Chondrocyte (in vitro differentiated cells): Measurements from ENCODE around the gene RHBDF1. TPM values are rescaled to one million over a fixed set of nuclear protein-coding genes. Genes with fewer than 3 reads are reported as not detected.

ENCODE experiments used
- DNase-seq: peaks from one replicate; pipeline ENCODE4 v3.0.0; 2021; ENCODE audit warnings: mixed read lengths, low spot score
- H3K27ac Mint-ChIP-seq: one replicate; pipeline ENCODE4 v1.8.0; 2021; ENCODE audit warnings: mild to moderate bottlenecking, moderate library complexity, mixed read lengths; ENCODE audit not compliant: unreplicated experiment
- H3K27me3 Mint-ChIP-seq: 2 replicates; pipeline ENCODE4 v1.8.0; 2021; ENCODE audit warnings: low read depth, mixed read lengths
- H3K36me3 Mint-ChIP-seq: 2 replicates; pipeline ENCODE4 v1.8.0; 2021; ENCODE audit warnings: low read depth, mixed read lengths
- H3K4me1 Mint-ChIP-seq: 2 replicates; pipeline ENCODE4 v1.8.0; 2021; ENCODE audit warnings: low read depth, mild to moderate bottlenecking, mixed read lengths
- H3K4me3 Mint-ChIP-seq: one replicate; pipeline ENCODE4 v1.8.0; 2021; ENCODE audit warnings: mild to moderate bottlenecking, moderate library complexity, mixed read lengths; ENCODE audit not compliant: unreplicated experiment
- H3K9me3 Mint-ChIP-seq: 2 replicates; pipeline ENCODE4 v1.8.0; 2021; ENCODE audit warnings: low read depth, mixed read lengths
- total RNA-seq: library from RNA; stranded (reverse); gene quantifications from 3 replicates; pipeline ENCODE4 v1.2.1, GENCODE V29; 2021
- TF ChIP-seq, protein P1 (sequence below): fragments of 200-600 bp; sonication (generic); IDR thresholded peaks from 2 replicates; pipeline ENCODE4 v1.5.0; 2021; ENCODE audit warnings: antibody characterized with exemption, mild to moderate bottlenecking, moderate library complexity

The RHBDF1 gene
- total RNA-seq, 1 donor from 2014 or later = 55.5 TPM

DNA sequence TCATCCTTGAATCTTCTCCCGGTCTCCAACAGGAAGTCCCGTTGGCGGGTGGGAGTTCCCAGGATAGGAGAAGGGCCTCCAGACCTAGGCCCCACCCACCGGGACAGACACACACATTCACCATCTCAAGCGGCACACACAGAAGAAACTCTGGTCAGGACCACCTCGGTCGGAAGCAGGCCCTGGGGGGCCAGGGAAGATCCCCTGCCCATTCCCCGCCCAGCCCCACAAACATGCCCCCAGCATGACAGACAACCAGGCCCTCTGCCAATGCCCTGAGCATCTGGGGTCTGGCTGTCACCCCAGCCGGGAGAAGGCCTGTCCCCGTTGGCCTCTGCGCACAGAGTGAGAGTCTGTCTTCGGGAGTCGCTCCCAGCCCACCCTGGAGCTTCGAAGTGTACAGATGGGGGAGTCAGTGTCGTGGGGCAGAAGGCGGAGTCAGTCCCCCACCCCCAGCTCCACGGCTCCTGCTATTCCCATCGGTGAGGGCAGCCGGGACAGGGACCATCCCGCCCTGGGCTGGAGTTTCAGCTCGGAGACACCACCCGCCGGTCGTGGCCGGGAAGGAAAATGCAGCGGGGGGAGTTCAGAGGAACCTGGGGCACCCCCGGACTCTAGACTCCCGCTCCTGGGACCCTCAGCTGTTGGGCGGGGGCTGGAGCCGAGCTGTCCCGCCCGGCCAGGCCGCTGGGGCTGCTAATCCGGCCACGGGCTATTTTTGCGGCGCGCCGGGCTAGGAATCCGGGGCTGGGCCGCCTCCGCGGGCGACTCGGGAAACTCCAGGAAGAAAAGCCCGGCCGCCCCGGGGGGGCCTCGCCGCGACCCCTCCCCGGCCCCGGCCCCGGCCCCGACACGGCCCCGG lies 660 bp downstream of the RHBDF1 start:
- no peaks in the 10 kb centered on the region for H3K9me3 Mint-ChIP-seq
- TF ChIP-seq, protein P1, sequence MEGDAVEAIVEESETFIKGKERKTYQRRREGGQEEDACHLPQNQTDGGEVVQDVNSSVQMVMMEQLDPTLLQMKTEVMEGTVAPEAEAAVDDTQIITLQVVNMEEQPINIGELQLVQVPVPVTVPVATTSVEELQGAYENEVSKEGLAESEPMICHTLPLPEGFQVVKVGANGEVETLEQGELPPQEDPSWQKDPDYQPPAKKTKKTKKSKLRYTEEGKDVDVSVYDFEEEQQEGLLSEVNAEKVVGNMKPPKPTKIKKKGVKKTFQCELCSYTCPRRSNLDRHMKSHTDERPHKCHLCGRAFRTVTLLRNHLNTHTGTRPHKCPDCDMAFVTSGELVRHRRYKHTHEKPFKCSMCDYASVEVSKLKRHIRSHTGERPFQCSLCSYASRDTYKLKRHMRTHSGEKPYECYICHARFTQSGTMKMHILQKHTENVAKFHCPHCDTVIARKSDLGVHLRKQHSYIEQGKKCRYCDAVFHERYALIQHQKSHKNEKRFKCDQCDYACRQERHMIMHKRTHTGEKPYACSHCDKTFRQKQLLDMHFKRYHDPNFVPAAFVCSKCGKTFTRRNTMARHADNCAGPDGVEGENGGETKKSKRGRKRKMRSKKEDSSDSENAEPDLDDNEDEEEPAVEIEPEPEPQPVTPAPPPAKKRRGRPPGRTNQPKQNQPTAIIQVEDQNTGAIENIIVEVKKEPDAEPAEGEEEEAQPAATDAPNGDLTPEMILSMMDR = peak; percentile 45
- H3K27ac Mint-ChIP-seq = peak overlapping the region; percentile 90
- H3K27me3 Mint-ChIP-seq = no peaks in the 10 kb centered on the region
- peaks cover 75% of the 10 kb centered on the region for H3K4me1 Mint-ChIP-seq
- peak overlapping the region; percentile 87 for H3K4me3 Mint-ChIP-seq
- no peaks in the 10 kb centered on the region for H3K36me3 Mint-ChIP-seq
- DNase-seq = no peak

DNA sequence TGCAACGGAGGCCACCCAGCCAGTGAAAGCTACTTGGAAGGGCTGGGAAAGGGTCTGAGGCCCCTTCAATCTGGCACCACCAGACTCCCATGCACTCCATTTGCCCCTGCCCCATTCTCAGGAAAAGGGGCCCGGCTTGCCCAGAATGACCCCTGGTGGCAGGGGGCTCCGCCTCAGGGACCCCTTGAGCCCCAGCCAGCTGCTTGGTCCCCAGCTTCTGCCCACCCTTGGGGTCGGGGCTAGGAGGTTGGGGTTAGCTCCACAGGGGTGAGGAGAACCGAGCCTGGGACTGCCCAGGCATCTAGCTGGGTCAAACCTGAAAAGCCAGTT lies 1.3 kb downstream of the RHBDF1 start:
- Mint-ChIP-seq H3K27ac (peak overlapping the region; percentile 90), H3K36me3 (no peaks in the 10 kb centered on the region), H3K4me1 (peaks cover 70% of the 10 kb centered on the region), H3K9me3 (no peaks in the 10 kb centered on the region), H3K4me3 (peak overlapping the region; percentile 87), H3K27me3 (no peaks in the 10 kb centered on the region)
- no peak for DNase-seq
- TF ChIP-seq, protein P1 = no peak

DNA sequence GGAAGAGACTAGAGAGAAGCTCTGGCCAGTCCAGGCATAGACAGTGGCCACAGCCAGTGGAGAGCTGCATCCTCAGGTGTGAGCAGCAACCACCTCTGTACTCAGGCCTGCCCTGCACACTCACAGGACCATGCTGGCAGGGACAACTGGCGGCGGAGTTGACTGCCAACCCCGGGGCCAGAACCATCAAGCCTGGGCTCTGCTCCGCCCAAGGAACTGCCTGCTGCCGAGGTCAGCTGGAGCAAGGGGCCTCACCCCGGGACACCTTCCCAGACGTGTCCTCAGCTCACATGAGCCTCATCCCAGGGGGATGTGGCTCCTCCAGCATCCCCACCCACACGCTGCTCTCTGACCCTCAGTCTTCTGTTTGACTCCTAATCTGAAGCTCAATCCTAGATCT lies 3.2 kb downstream of the RHBDF1 start:
- DNase-seq = no peak
- Mint-ChIP-seq H3K36me3 (peaks cover 2% of the 10 kb centered on the region), H3K27ac (peak overlapping the region; percentile 71), H3K4me1 (peaks cover 58% of the 10 kb centered on the region), H3K27me3 (no peaks in the 10 kb centered on the region), H3K9me3 (no peaks in the 10 kb centered on the region), H3K4me3 (no peak overlapping the region)
- TF ChIP-seq, protein P1 = no peak

DNA sequence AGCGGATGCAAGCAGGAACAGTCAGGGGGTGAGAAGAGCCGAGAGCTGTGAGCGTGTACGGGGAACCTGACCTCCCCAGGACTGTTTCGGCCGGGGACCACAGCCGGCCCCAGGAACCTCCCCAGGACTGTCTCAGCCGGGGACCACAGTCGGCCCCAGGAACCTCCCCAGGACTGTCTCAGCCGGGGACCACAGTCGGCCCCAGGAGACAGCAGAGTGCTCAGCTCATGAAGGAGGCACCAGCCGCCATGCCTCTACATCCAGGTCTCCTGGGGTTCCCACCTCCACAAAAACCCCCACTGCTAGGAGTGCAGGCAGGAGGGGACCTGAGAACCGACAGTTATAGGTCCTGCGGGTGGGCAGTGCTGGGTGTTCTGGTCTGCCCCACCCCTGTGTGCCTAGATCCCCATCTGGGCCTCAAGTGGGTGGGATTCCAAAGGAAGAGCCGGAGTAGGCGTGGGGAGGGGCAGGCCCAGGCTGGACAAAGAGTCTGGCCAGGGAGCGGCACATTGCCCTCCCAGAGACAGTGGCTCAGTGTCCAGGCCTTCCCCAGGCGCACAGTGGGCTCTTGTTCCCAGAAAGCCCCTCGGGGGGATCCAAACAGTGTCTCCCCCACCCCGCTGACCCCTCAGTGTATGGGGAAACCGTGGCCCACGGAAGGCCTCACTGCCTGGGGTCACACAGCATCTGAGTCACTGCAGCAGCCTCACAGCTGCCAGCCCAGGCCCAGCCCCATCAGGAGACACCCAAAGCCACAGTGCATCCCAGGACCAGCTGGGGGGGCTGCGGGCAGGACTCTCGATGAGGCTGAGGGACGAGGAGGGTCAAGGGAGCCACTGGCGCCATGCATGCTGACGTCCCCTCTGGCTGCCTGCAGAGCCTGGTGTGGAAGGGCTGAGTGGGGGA lies 4.3 kb downstream of the RHBDF1 start:
- H3K27ac Mint-ChIP-seq = peak overlapping the region; percentile 36
- TF ChIP-seq, protein P1 = no peak
- peaks cover 48% of the 10 kb centered on the region for H3K4me1 Mint-ChIP-seq
- no peaks in the 10 kb centered on the region for H3K9me3 Mint-ChIP-seq
- no peaks in the 10 kb centered on the region for H3K27me3 Mint-ChIP-seq
- H3K4me3 Mint-ChIP-seq = peak overlapping the region; percentile 12
- peaks cover 3% of the 10 kb centered on the region for H3K36me3 Mint-ChIP-seq
- DNase-seq = no peak

DNA sequence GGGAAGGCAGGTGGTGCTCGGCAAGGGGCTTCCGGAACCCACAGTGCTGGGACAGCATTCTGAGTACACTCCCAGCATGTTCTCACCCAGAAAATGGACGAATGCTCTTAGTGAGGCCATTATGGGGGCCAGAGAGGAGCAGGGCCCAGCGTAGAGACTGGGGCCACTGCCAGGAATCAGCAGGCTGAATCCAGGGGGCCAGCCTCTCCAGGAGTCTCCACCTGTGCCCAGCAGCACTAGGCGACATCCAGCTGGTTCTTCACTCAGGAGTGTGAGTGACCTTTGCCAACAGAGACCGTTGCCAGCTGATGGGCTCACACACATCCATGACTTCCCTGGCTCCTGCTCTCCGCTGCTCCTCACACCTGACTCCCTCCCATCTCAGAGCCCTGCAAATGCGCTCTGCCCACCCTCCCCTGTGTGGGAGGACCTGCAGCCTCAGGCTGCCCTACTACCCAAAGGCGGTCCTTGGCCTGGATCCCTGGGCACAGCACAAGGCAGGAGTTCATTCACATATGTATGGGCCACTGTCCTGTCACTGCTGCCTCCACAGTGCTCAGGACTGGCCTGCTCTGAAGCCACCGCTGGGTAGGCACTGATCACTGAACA lies 5.1 kb downstream of the RHBDF1 start:
- H3K27ac Mint-ChIP-seq = no peak overlapping the region

More for the DNA sequence above, 5.1 kb downstream of the RHBDF1 start:
- Mint-ChIP-seq H3K9me3 (no peaks in the 10 kb centered on the region), H3K4me3 (peak overlapping the region; percentile 12), H3K36me3 (peaks cover 3% of the 10 kb centered on the region), H3K27me3 (no peaks in the 10 kb centered on the region), H3K4me1 (peaks cover 44% of the 10 kb centered on the region)
- TF ChIP-seq, protein P1 = no peak
- DNase-seq = no peak
